ENCODE measurements around the gene SND1.

- TF ChIP-seq CTCF (IDR thresholded peaks at IDR 0.05; ENCODE audit: low read depth, low read length, poor library complexity, severe bottlenecking) (no peak), EZH2phosphoT487 (IDR thresholded peaks at IDR 0.05; ENCODE audit: borderline replicate concordance, low read length) (no peak)
Observed at GRCh38 chr7:127935847-127936376, 283.9 kb downstream of the SND1 start.
